Measurements from ENCODE around the gene CHPT1.

DNA sequence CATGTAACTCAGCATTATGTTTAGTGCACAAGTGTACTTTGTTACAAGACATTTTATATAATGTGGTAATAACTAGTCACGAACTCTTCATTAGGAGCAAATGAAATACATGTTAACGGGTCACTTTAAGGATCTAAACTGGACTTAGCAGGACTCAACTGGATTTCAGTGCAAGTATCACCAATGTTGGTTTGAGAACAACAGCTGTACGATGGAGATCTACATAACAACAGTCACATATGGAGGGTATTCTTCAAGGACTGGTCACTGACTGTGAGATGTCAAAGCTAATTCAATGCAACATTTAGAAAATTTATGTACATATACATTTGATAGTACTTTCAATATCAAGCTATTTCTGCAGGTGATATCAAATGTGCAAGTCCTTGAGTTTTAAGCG, 64.3 kb downstream of the CHPT1 start:
- TF ChIP-seq, protein P1, sequence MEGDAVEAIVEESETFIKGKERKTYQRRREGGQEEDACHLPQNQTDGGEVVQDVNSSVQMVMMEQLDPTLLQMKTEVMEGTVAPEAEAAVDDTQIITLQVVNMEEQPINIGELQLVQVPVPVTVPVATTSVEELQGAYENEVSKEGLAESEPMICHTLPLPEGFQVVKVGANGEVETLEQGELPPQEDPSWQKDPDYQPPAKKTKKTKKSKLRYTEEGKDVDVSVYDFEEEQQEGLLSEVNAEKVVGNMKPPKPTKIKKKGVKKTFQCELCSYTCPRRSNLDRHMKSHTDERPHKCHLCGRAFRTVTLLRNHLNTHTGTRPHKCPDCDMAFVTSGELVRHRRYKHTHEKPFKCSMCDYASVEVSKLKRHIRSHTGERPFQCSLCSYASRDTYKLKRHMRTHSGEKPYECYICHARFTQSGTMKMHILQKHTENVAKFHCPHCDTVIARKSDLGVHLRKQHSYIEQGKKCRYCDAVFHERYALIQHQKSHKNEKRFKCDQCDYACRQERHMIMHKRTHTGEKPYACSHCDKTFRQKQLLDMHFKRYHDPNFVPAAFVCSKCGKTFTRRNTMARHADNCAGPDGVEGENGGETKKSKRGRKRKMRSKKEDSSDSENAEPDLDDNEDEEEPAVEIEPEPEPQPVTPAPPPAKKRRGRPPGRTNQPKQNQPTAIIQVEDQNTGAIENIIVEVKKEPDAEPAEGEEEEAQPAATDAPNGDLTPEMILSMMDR (IDR thresholded peaks at IDR 0.05; ENCODE audit: insufficient read depth, low read length) = no peak
- no peak for TF ChIP-seq POLR2AphosphoS5 (IDR thresholded peaks at IDR 0.05; ENCODE audit: low read depth)
- TF ChIP-seq, protein P2, sequence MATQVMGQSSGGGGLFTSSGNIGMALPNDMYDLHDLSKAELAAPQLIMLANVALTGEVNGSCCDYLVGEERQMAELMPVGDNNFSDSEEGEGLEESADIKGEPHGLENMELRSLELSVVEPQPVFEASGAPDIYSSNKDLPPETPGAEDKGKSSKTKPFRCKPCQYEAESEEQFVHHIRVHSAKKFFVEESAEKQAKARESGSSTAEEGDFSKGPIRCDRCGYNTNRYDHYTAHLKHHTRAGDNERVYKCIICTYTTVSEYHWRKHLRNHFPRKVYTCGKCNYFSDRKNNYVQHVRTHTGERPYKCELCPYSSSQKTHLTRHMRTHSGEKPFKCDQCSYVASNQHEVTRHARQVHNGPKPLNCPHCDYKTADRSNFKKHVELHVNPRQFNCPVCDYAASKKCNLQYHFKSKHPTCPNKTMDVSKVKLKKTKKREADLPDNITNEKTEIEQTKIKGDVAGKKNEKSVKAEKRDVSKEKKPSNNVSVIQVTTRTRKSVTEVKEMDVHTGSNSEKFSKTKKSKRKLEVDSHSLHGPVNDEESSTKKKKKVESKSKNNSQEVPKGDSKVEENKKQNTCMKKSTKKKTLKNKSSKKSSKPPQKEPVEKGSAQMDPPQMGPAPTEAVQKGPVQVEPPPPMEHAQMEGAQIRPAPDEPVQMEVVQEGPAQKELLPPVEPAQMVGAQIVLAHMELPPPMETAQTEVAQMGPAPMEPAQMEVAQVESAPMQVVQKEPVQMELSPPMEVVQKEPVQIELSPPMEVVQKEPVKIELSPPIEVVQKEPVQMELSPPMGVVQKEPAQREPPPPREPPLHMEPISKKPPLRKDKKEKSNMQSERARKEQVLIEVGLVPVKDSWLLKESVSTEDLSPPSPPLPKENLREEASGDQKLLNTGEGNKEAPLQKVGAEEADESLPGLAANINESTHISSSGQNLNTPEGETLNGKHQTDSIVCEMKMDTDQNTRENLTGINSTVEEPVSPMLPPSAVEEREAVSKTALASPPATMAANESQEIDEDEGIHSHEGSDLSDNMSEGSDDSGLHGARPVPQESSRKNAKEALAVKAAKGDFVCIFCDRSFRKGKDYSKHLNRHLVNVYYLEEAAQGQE (IDR thresholded peaks at IDR 0.05; ENCODE audit: insufficient replicate concordance, low read depth) = no peak
